Measurements from ENCODE around the gene RENBP. TPM values are rescaled to one million over a fixed set of nuclear protein-coding genes. Genes with fewer than 3 reads are reported as not detected.
A peak's percentile ranks its signal among the peaks of the same experiment; 100 is the strongest.

Gene RENBP
- total RNA-seq, 4 donors from 2014 or later = 4.6 to 13.1 (median 7.2) TPM; not detected in 1

DNA sequence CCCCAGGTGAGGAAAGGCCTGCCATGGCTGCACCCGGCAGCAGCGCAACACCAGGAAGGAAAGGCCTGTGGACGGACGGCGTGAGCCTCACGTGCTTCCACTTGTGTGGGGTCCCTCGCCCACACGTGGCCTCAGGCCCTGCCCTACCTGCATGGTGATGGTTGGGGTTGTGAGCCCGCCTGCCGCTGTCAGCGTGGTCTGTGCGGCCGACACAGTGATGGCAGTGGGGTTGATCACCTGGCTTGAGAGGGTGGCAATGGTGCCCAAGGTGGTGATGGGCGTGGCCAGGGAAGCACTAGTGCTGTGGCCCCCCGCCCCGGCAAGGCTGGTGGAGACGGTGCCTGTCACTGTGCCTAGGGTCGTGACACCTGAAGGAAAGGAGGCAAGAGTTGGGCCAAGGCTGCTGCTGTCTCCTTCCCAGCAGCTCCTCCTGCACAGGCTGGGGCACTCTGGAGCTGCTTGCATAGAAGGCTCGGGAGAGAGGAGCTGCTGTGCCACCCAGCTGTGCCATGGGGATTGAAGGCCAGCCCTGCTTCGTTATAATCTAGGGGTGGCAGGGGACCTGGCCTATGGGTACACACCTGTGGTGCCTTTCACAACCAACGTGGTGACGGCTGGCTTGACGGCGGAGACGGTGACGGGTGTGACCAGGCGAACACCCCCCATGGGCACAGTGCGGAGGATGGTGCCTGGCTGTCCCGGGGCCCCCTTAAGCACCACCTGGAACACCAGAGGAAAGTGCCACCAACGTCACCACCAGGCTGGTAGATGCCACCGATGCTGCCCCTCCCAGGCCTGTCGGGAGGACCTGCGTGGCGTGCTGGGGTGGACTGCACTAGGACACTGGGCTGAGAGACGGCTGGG, 11.8 kb upstream of the RENBP start:
- Histone ChIP-seq H3K36me3 (no peaks in the 10 kb centered on the region), H3K4me1 (peaks cover 0 to 5% (median 0%) of the 10 kb centered on the region in 4 donors), H3K27me3 (no peaks in the 10 kb centered on the region), H3K4me3 (no peak overlapping the region), H3K27ac (no peak overlapping the region), H3K9me3 (no peaks in the 10 kb centered on the region)
- TF ChIP-seq POLR2AphosphoS5 (IDR thresholded peaks at IDR 0.05) (no peak), EP300 (IDR thresholded peaks at IDR 0.05; ENCODE audit: low read depth) (no peak), CTCF (IDR thresholded peaks at IDR 0.05) (no peak), POLR2A (IDR thresholded peaks at IDR 0.05) (no peak)
- in situ Hi-C loops (cut with MboI; ENCODE audit: low pct_ligation_motif_present in 1 of 4, low pct_unique_long_range_greater_than_20kb in 1 of 4, low sequenced_read_pairs in 3 of 4) (loop anchor here in 2 of 4 donors (25.0 kb wide), 2 partner anchors 194 to 581 kb away; partner anchors contain the start of genes G6PD (in 1 of the 2), IKBKG (in 1 of the 2) and PLXNB3 (in 1 of the 2)), intact Hi-C loops (cut with DNase I; ENCODE audit: low total_unique reads) (no loop called here)
- no peak for DNase-seq
- WGBS, 2 donors (ENCODE audit: low coverage in 1 of 2) = 95% methylated on average over 35 of the region's 35 CpGs; no CpG with 5 or more reads in 1 of the 2 donors

- DNase-seq = no peak
- H3K9me3 ChIP-seq = no peaks in the 10 kb centered on the region
- no peaks in the 10 kb centered on the region for H3K27me3 ChIP-seq
- no peak overlapping the region for H3K4me3 ChIP-seq
- H3K27ac ChIP-seq = peak overlapping the region in 1 of 4 donors; percentile 72
- TF ChIP-seq POLR2A (IDR thresholded peaks at IDR 0.05) (no peak), POLR2AphosphoS5 (IDR thresholded peaks at IDR 0.05) (no peak), EP300 (IDR thresholded peaks at IDR 0.05; ENCODE audit: low read depth) (no peak)
- H3K36me3 ChIP-seq = no peaks in the 10 kb centered on the region
- H3K4me1 ChIP-seq = peaks cover 0 to 5% (median 0%) of the 10 kb centered on the region in 4 donors
- in situ Hi-C loops (cut with MboI; ENCODE audit: low pct_ligation_motif_present in 1 of 4, low pct_unique_long_range_greater_than_20kb in 1 of 4, low sequenced_read_pairs in 3 of 4) (loop anchor here in 2 of 4 donors (25.0 kb wide), 2 partner anchors 193 to 582 kb away; partner anchors contain the start of genes G6PD (in 1 of the 2), IKBKG (in 1 of the 2) and PLXNB3 (in 1 of the 2)), intact Hi-C loops (cut with DNase I; ENCODE audit: low total_unique reads) (no loop called here)
- 78% methylated on average over 12 of the region's 12 CpGs; no CpG with 5 or more reads in 1 of the 2 donors for WGBS, 2 donors (ENCODE audit: low coverage in 1 of 2)
Measured at GRCh38 chrX:153955228-153955732, 10.8 kb upstream of the RENBP start.

DNA sequence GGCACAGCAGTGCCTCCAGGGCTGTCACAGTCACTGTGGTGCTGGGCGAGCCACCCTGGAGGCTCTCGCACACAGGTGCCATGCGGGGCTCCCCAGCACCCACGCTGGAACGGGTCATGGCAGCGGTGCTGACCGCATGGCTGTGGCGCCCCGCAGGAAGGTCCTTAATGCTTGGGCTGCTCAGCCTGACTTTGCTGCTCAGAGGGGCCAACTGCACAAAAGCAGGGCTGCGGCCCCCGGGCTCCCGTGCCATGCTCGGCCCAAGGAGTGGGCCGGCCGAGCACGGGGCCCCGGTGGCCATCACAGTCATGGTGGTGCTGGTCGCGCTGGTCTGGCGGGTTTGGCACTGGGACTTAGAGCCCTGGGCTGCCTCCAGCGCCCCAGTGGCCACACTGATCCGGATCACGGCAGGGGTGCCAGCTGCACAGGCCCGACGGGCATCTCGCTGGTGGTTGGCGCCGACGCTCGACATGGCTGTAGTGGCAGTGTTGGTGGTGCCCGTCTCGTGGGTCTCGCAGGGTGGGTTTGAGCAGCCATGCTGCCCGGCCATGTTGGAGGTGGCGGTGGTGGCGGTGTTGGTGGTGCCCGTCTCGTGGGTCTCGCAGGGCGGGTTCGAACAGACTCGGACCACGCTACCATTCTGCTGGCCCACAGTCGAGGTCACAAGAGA, 10.2 kb upstream of the RENBP start:
- intact Hi-C loops (cut with DNase I; ENCODE audit: low total_unique reads) = loop anchor here (5.0 kb wide), 1 partner anchor 187 kb away; no protein-coding TSS in a partner anchor

More for the DNA sequence above, 10.2 kb upstream of the RENBP start:
- no peak overlapping the region for H3K4me3 ChIP-seq
- peaks cover 0 to 8% (median 0%) of the 10 kb centered on the region in 4 donors for H3K4me1 ChIP-seq
- H3K27me3 ChIP-seq = no peaks in the 10 kb centered on the region
- in situ Hi-C loops (cut with MboI; ENCODE audit: low pct_ligation_motif_present in 1 of 4, low pct_unique_long_range_greater_than_20kb in 1 of 4, low sequenced_read_pairs in 3 of 4) = loop anchor here in 2 of 4 donors (25.0 kb wide), 2 partner anchors 192 to 583 kb away; partner anchors contain the start of genes G6PD (in 1 of the 2), IKBKG (in 1 of the 2) and PLXNB3 (in 1 of the 2)
- no peak for TF ChIP-seq CTCF (IDR thresholded peaks at IDR 0.05)
- H3K9me3 ChIP-seq = no peaks in the 10 kb centered on the region
- 96% methylated on average over 33 of the region's 44 CpGs; no CpG with 5 or more reads in 1 of the 2 donors for WGBS, 2 donors (ENCODE audit: low coverage in 1 of 2)
- peak overlapping the region; percentile 67 to 72 (median 70) for H3K27ac ChIP-seq
- no peak for DNase-seq
- H3K36me3 ChIP-seq = no peaks in the 10 kb centered on the region
